PC-9 (cell line): Measurements from ENCODE around the gene CCDC81. TPM values are rescaled to one million over a fixed set of nuclear protein-coding genes. Genes with fewer than 3 reads are reported as not detected.

Experiments
- BruUV-seq: library from RNA; stranded (reverse); fragments of 400-500 nt; replicated peaks from 2 replicates; lab custom pipeline; 2021; lab: Mats Ljungman, UMichigan
- CTCF ChIA-PET: fragments of 300-600 bp; sonication (Branson Sonifier 250); formaldehyde crosslinking; loops from one replicate; lab custom pipeline; 2022; ENCODE audit warnings: antibody characterized with exemption; lab: Charles Lee
- POLR2A ChIA-PET: fragments of 300-600 bp; sonication (Branson Sonifier 250); formaldehyde crosslinking; loops from one replicate; lab custom pipeline; 2022; ENCODE audit warnings: antibody characterized with exemption; ENCODE audit not compliant: unreplicated experiment; lab: Charles Lee
- DNase-seq, 2 experiments: peaks; one replicate each; pipeline versions ENCODE4 v3.0.0 to v3.0.0-alpha.2; 2015 to 2022; ENCODE audit warnings: mixed read lengths in 1 of 2
- H2AFZ ChIP-seq: fragments of 200-600 bp; sonication (generic); 2 replicates; pipeline ENCODE4 v1.8.1; 2017; ENCODE audit warnings: antibody characterized with exemption
- H3F3A ChIP-seq: fragments of 200-600 bp; sonication (generic); 2 replicates; pipeline ENCODE4 v1.8.1; 2017; ENCODE audit warnings: antibody characterized with exemption, mild to moderate bottlenecking, low read depth; ENCODE audit not compliant: insufficient read depth
- H3K27ac ChIP-seq: fragments of 200-600 bp; sonication (generic); 2 replicates; pipeline ENCODE4 v1.6.1; 2016; ENCODE audit warnings: mixed run types
- H3K27me3 ChIP-seq: fragments of 200-600 bp; sonication (generic); 2 replicates; pipeline ENCODE4 v1.6.1; 2016; ENCODE audit warnings: low read depth, mixed run types; ENCODE audit not compliant: insufficient read depth
- H3K36me3 ChIP-seq: fragments of 200-600 bp; sonication (generic); 2 replicates; pipeline ENCODE4 v1.6.1; 2016; ENCODE audit warnings: low read depth, mixed run types
- H3K4me1 ChIP-seq: fragments of 200-600 bp; sonication (generic); replicated peaks from 2 replicates; pipeline ENCODE4 v1.6.1; 2016; ENCODE audit warnings: mixed run types; ENCODE audit not compliant: insufficient read depth
- H3K4me2 ChIP-seq: fragments of 200-600 bp; sonication (generic); 2 replicates; pipeline ENCODE4 v1.6.1; 2017; ENCODE audit warnings: mixed run types
- H3K4me3 ChIP-seq: fragments of 200-600 bp; sonication (generic); 2 replicates; pipeline ENCODE4 v1.6.1; 2016; ENCODE audit warnings: mixed run types
- H3K79me2 ChIP-seq: fragments of 200-600 bp; sonication (generic); 2 replicates; pipeline ENCODE4 v1.6.1; 2017; ENCODE audit warnings: low read depth, mixed run types
- H3K9me2 ChIP-seq: fragments of 200-600 bp; sonication (generic); 2 replicates; pipeline ENCODE4 v1.8.1; 2017; ENCODE audit warnings: mild to moderate bottlenecking; ENCODE audit not compliant: insufficient read depth
- H3K9me3 ChIP-seq: fragments of 200-600 bp; sonication (generic); 2 replicates; pipeline ENCODE4 v1.8.1; 2016; ENCODE audit warnings: low read depth; ENCODE audit not compliant: insufficient read depth
- H4K20me1 ChIP-seq: fragments of 200-600 bp; sonication (generic); 2 replicates; pipeline ENCODE4 v1.8.1; 2017; ENCODE audit not compliant: insufficient read depth
- CTCF ChIP-seq: fragments of 200-600 bp; sonication (generic); conservative IDR thresholded peaks from 2 replicates; pipeline ENCODE4 v1.6.1; 2017; ENCODE audit warnings: mixed run types, antibody characterized with exemption, mild to moderate bottlenecking, moderate library complexity
- EZH2 ChIP-seq: fragments of 200-600 bp; sonication (generic); IDR thresholded peaks from 2 replicates; pipeline ENCODE4 v1.8.0; 2017; ENCODE audit warnings: antibody characterized with exemption, low read depth
- intact Hi-C: fragments of 100-400 bp; cut with micrococcal nuclease; formaldehyde crosslinking; loops from one replicate; pipeline ENCODE4 v1.10.0; 2022; ENCODE audit not compliant: unreplicated experiment
- total RNA-seq: library from RNA; stranded (reverse); gene quantifications from 2 replicates; pipeline ENCODE4 v1.2.3, GENCODE V29; 2021

CCDC81 gene
- total RNA-seq, 1 experiment from 2014 or later: 0.65 TPM

DNA sequence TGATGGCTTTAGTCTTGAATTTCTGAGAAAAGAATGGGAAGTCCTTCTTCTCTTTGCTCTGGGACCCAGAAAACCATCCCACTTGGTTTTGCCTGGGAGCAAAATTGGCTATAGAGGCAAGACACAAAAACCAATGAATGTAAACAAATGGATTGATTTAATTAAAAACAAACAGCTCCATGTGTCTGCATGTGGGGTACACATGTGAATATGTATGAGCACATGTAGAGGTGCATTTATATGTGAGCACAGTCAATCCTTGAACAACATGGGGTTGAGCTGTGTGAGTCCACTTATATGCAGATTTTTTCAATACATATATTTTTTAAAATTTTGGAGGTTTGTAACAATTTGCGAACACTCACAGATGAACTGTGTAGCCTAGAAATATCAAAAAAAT is 87.2 kb downstream of the CCDC81 start:
- Histone ChIP-seq H3F3A (peaks cover 6% of the 10 kb centered on the region), H3K9me2 (no peaks in the 10 kb centered on the region), H3K27me3 (no peaks in the 10 kb centered on the region), H3K79me2 (no peaks in the 10 kb centered on the region), H3K4me3 (no peak overlapping the region), H3K4me2 (no peak overlapping the region), H4K20me1 (no peaks in the 10 kb centered on the region), H2AFZ (no peak overlapping the region), H3K36me3 (no peaks in the 10 kb centered on the region), H3K4me1 (peaks cover 26% of the 10 kb centered on the region), H3K27ac (no peak overlapping the region), H3K9me3 (no peaks in the 10 kb centered on the region)
- intact Hi-C loops: no loop called here
- POLR2A ChIA-PET: no interaction called here
- TF ChIP-seq EZH2 (no peak), CTCF (no peak)
- no peak for DNase-seq
- CTCF ChIA-PET: no interaction called here
- no TSS peak for BruUV-seq

- POLR2A ChIA-PET: interaction anchor here (0.7 kb wide), 1 partner anchor 17 kb away, joined by 5 read pairs; no protein-coding TSS in a partner anchor
- intact Hi-C loops: no loop called here
- H3K9me3 ChIP-seq: no peaks in the 10 kb centered on the region
- TF ChIP-seq EZH2 (no peak), CTCF (no peak)
- no peak for DNase-seq
- no peaks in the 10 kb centered on the region for H3K36me3 ChIP-seq
- CTCF ChIA-PET: no interaction called here
- H3K4me3 ChIP-seq: no peak overlapping the region
- H3K4me2 ChIP-seq: no peak overlapping the region
- no peak overlapping the region for H3K27ac ChIP-seq
- H3K27me3 ChIP-seq: no peaks in the 10 kb centered on the region
- H3K9me2 ChIP-seq: no peaks in the 10 kb centered on the region
- H3F3A ChIP-seq: peaks cover 6% of the 10 kb centered on the region
- H2AFZ ChIP-seq: no peak overlapping the region
- no peaks in the 10 kb centered on the region for H4K20me1 ChIP-seq
- H3K79me2 ChIP-seq: no peaks in the 10 kb centered on the region
- peaks cover 26% of the 10 kb centered on the region for H3K4me1 ChIP-seq
- BruUV-seq: no TSS peak
Observed at GRCh38 chr11:86463120-86463519, 88.4 kb downstream of the CCDC81 start.

DNA sequence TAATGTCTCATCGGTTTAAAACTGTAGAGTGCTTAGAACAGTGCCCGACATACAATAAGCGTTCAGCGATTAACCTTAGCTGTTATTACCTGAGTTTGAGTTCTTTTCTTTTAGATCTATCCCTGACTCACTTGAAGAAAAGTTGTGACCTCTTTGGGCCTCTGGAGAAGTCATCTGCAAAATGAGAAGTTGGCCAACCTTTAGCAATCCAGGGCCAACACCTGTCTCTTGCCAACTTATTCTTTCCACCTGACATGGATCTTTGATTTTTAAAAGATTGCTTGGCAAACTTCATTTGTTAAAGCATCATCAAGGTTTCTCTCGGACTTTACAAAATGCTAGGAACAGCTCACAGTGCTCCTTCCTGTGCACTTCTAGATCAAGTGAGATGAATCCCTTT is 89.3 kb downstream of the CCDC81 start:
- TF ChIP-seq CTCF: no peak
- no peak for TF ChIP-seq EZH2
- Histone ChIP-seq H4K20me1 (no peaks in the 10 kb centered on the region), H3K4me2 (no peak overlapping the region), H3K4me1 (peaks cover 20% of the 10 kb centered on the region), H2AFZ (no peak overlapping the region), H3K36me3 (no peaks in the 10 kb centered on the region), H3K79me2 (no peaks in the 10 kb centered on the region), H3K9me2 (no peaks in the 10 kb centered on the region), H3F3A (peaks cover 6% of the 10 kb centered on the region), H3K9me3 (no peaks in the 10 kb centered on the region), H3K4me3 (no peak overlapping the region), H3K27me3 (no peaks in the 10 kb centered on the region), H3K27ac (no peak overlapping the region)
- no TSS peak for BruUV-seq
- intact Hi-C loops: no loop called here
- no peak for DNase-seq
- ChIA-PET POLR2A (no interaction called here), CTCF (no interaction called here)
